H9 (cell line): ENCODE data around the gene THRB. TPM values are rescaled to one million over a fixed set of nuclear protein-coding genes. Genes with fewer than 3 reads are reported as not detected.

Experiments
- DNase-seq: peaks from one replicate; pipeline ENCODE4 v3.0.0-alpha.2; 2017
- H2AFZ ChIP-seq: one replicate; pipeline ENCODE4 v1.6.1; 2013; ENCODE audit warnings: mild to moderate bottlenecking, low read length, control low read depth, moderate library complexity
- H2AK5ac ChIP-seq: 2 replicates; pipeline ENCODE4 v1.6.1; 2013; ENCODE audit warnings: low read length, control low read depth, mixed read lengths; ENCODE audit not compliant: insufficient read length
- H2BK120ac ChIP-seq: one replicate; pipeline ENCODE4 v1.6.1; 2013; ENCODE audit warnings: low read depth, mild to moderate bottlenecking, low read length, control low read depth, inconsistent platforms; ENCODE audit not compliant: poor library complexity, severe bottlenecking
- H2BK12ac ChIP-seq: 2 replicates; pipeline ENCODE4 v1.6.1; 2013; ENCODE audit warnings: low read length, control low read depth, mixed read lengths, low read depth; ENCODE audit not compliant: insufficient read length
- H2BK15ac ChIP-seq: 2 replicates; pipeline ENCODE4 v1.6.1; 2013; ENCODE audit warnings: low read depth, low read length, control low read depth
- H2BK20ac ChIP-seq: one replicate; pipeline ENCODE4 v1.6.1; 2013; ENCODE audit warnings: low read depth, mild to moderate bottlenecking, low read length, control low read depth, inconsistent platforms; ENCODE audit not compliant: poor library complexity, severe bottlenecking
- H2BK5ac ChIP-seq: 2 replicates; pipeline ENCODE4 v1.6.1; 2013; ENCODE audit warnings: low read length, control low read depth, mixed read lengths; ENCODE audit not compliant: insufficient read length
- H3K14ac ChIP-seq: 2 replicates; pipeline ENCODE4 v1.6.1; 2013; ENCODE audit warnings: low read length, control low read depth; ENCODE audit not compliant: insufficient read depth
- H3K18ac ChIP-seq: 2 replicates; pipeline ENCODE4 v1.6.1; 2013; ENCODE audit warnings: low read depth, mild to moderate bottlenecking, mixed read lengths, low read length, control low read depth; ENCODE audit not compliant: insufficient read length
- H3K23ac ChIP-seq: 2 replicates; pipeline ENCODE4 v1.6.1; 2013; ENCODE audit warnings: low read length, control low read depth, mixed read lengths, low read depth; ENCODE audit not compliant: insufficient read length
- H3K23me2 ChIP-seq: 2 replicates; pipeline ENCODE4 v1.6.1; 2013; ENCODE audit warnings: low read depth, mild to moderate bottlenecking, mixed read lengths, low read length, control low read depth; ENCODE audit not compliant: insufficient read length, poor library complexity, severe bottlenecking
- H3K27ac ChIP-seq: 2 replicates; pipeline ENCODE4 v1.5.1; 2013; ENCODE audit warnings: low read length, control low read depth, mixed read lengths, low read depth; ENCODE audit not compliant: insufficient read length
- H3K27me3 ChIP-seq: 2 replicates; pipeline ENCODE4 v1.6.1; 2013; ENCODE audit warnings: low read length, control low read depth, inconsistent platforms; ENCODE audit not compliant: insufficient read depth
- H3K4ac ChIP-seq: 2 replicates; pipeline ENCODE4 v1.6.1; 2013; ENCODE audit warnings: low read depth, mild to moderate bottlenecking, control low read depth, inconsistent platforms, low read length, moderate library complexity
- H3K4me1 ChIP-seq: 2 replicates; pipeline ENCODE4 v1.6.1; 2013; ENCODE audit warnings: low read length, control low read depth, inconsistent platforms; ENCODE audit not compliant: insufficient read depth
- H3K4me2 ChIP-seq: 2 replicates; pipeline ENCODE4 v1.6.1; 2013; ENCODE audit warnings: low read length, control low read depth, mixed read lengths; ENCODE audit not compliant: insufficient read length, insufficient read depth
- H3K56ac ChIP-seq: 2 replicates; pipeline ENCODE4 v1.6.1; 2013; ENCODE audit warnings: low read depth, mild to moderate bottlenecking, mixed read lengths, low read length, control low read depth; ENCODE audit not compliant: insufficient read length
- H3K79me1 ChIP-seq: 2 replicates; pipeline ENCODE4 v1.6.1; 2013; ENCODE audit warnings: low read depth, mild to moderate bottlenecking, moderate library complexity, low read length, control low read depth, inconsistent platforms; ENCODE audit not compliant: insufficient read depth, poor library complexity, severe bottlenecking
- H3K79me2 ChIP-seq: 2 replicates; pipeline ENCODE4 v1.6.1; 2013; ENCODE audit warnings: low read length, control low read depth, inconsistent platforms; ENCODE audit not compliant: insufficient read depth
- H3K9ac ChIP-seq: 2 replicates; pipeline ENCODE4 v1.6.1; 2013; ENCODE audit warnings: low read length, control low read depth, mixed read lengths; ENCODE audit not compliant: insufficient read length; ENCODE audit errors: extremely low read depth
- H3K9me3 ChIP-seq: one replicate; pipeline ENCODE4 v1.6.1; 2013; ENCODE audit warnings: low read depth, low read length, inconsistent platforms; ENCODE audit not compliant: control insufficient read depth
- H3T11ph ChIP-seq: one replicate; pipeline ENCODE4 v1.6.1; 2013; ENCODE audit warnings: mild to moderate bottlenecking, low read length, control low read depth, inconsistent platforms
- H4K20me1 ChIP-seq: one replicate; pipeline ENCODE4 v1.6.1; 2013; ENCODE audit not compliant: control insufficient read depth, insufficient read length, insufficient read depth
- H4K5ac ChIP-seq: 2 replicates; pipeline ENCODE4 v1.6.1; 2013; ENCODE audit warnings: low read depth, mild to moderate bottlenecking, mixed read lengths, low read length, control low read depth; ENCODE audit not compliant: insufficient read length
- H4K8ac ChIP-seq: replicated peaks from 2 replicates; pipeline ENCODE4 v1.6.1; 2013; ENCODE audit warnings: low read length, control low read depth, mixed read lengths, low read depth; ENCODE audit not compliant: insufficient read length
- H4K91ac ChIP-seq: 2 replicates; pipeline ENCODE4 v1.6.1; 2013; ENCODE audit warnings: low read depth, mild to moderate bottlenecking, moderate library complexity, mixed read lengths, low read length, control low read depth; ENCODE audit not compliant: insufficient read length
- H3K27ac Mint-ChIP-seq, 3 experiments: 2 replicates in 2 of 3; 3 replicates in 1 of 3; pipeline ENCODE4 v1.8.0; 2020 to 2021; ENCODE audit warnings: mixed read lengths in 3 of 3, mild to moderate bottlenecking in 1 of 3, moderate library complexity in 1 of 3
- H3K27me3 Mint-ChIP-seq: 2 replicates; pipeline ENCODE4 v1.8.0; 2021; ENCODE audit warnings: low read depth, mild to moderate bottlenecking, moderate library complexity, mixed read lengths
- H3K36me3 Mint-ChIP-seq, 3 experiments: 2 replicates in 2 of 3; 3 replicates in 1 of 3; pipeline ENCODE4 v1.8.0; 2020 to 2021; ENCODE audit warnings: low read depth in 3 of 3, mixed read lengths in 3 of 3; ENCODE audit not compliant: insufficient read depth in 1 of 3
- H3K4me1 Mint-ChIP-seq, 2 experiments: 2 replicates each; pipeline ENCODE4 v1.8.0; 2020; ENCODE audit warnings: mixed read lengths in 2 of 2
- H3K4me3 Mint-ChIP-seq, 2 experiments: 2 replicates in 1 of 2; 3 replicates in 1 of 2; pipeline ENCODE4 v1.8.0; 2020 to 2021; ENCODE audit warnings: mild to moderate bottlenecking in 2 of 2, mixed read lengths in 2 of 2, moderate library complexity in 1 of 2
- H3K9me3 Mint-ChIP-seq, 2 experiments: 2 replicates in 1 of 2; 3 replicates in 1 of 2; pipeline ENCODE4 v1.8.0; 2020; ENCODE audit warnings: mild to moderate bottlenecking in 2 of 2, mixed read lengths in 2 of 2, moderate library complexity in 1 of 2
- CTCF ChIP-seq: fragments of 200-600 bp; sonication (generic); conservative IDR thresholded peaks from 3 replicates; pipeline ENCODE4 v1.8.0; 2021; ENCODE audit warnings: antibody characterized with exemption, mild to moderate bottlenecking
- WGBS: extraction: QIAGEN DNeasy Blood & Tissue Kit; methylation state at CpG from one replicate; pipeline ENCODE4 v1.1.7; 2013; ENCODE audit warnings: missing lambda C conversion rate, low lambda C conversion rate, mixed read lengths; ENCODE audit not compliant: insufficient read length; ENCODE audit errors: extremely low coverage; 5-methylcytosine and 5-hydroxymethylcytosine counted together
- total RNA-seq: library from RNA; stranded (reverse); gene quantifications from 2 replicates; pipeline ENCODE4 v1.2.1, GENCODE V29; 2021

Gene THRB
- total RNA-seq, 1 experiment from 2014 or later: 8.6 TPM

- Histone ChIP-seq H2BK20ac (no peak overlapping the region), H3K9ac (no peak overlapping the region), H3T11ph (no peak overlapping the region), H4K8ac (no peak overlapping the region), H3K23ac (no peak overlapping the region), H3K18ac (peak overlapping the region; percentile 35), H3K14ac (no peak overlapping the region), H3K9me3 (no peaks in the 10 kb centered on the region), H2BK15ac (no peak overlapping the region), H4K20me1 (no peaks in the 10 kb centered on the region), H3K79me2 (no peaks in the 10 kb centered on the region), H2BK120ac (no peak overlapping the region), H4K91ac (no peak overlapping the region), H3K56ac (no peak overlapping the region), H2BK12ac (no peak overlapping the region), H2AFZ (no peak overlapping the region), H4K5ac (no peak overlapping the region), H3K27ac (no peak overlapping the region), H3K4me1 (peaks cover 13% of the 10 kb centered on the region; the same call in 1 of the 2 replicates), H3K79me1 (no peaks in the 10 kb centered on the region), H3K4me2 (peak overlapping the region; percentile 62), H3K4ac (no peak overlapping the region), H2BK5ac (no peak overlapping the region), H3K27me3 (peaks cover 6% of the 10 kb centered on the region; the same call in 1 of the 2 replicates), H2AK5ac (no peak overlapping the region), H3K23me2 (peaks cover 16% of the 10 kb centered on the region)
- Mint-ChIP-seq H3K9me3 (no peaks in the 10 kb centered on the region), H3K4me3 (peak overlapping the region; percentile 87 to 95), H3K4me1 (peaks cover 51 to 54% of the 10 kb centered on the region in 2 experiments), H3K27me3 (peaks cover 57% of the 10 kb centered on the region), H3K36me3 (no peaks in the 10 kb centered on the region), H3K27ac (peak overlapping the region in 2 of 3 experiments; percentile 89 to 92; a peak in 5 of 7 replicates)
- DNase-seq: peak; percentile 57
- TF ChIP-seq CTCF: no peak
- no CpG with 5 or more reads among the region's 50 CpGs for WGBS
Measured at GRCh38 chr3:24493746-24494617, 668 bp downstream of the THRB start.
